ENCODE results near the gene RABGGTA. TPM values are rescaled to one million over a fixed set of nuclear protein-coding genes. Genes with fewer than 3 reads are reported as not detected.
A peak's percentile ranks its signal among the peaks of the same experiment; 100 is the strongest.

The RABGGTA gene
- total and polyA plus RNA-seq, 2 donors (not counting 1 experiment from before 2014, with no cell fraction given) = 70.1 to 159 TPM

DNA sequence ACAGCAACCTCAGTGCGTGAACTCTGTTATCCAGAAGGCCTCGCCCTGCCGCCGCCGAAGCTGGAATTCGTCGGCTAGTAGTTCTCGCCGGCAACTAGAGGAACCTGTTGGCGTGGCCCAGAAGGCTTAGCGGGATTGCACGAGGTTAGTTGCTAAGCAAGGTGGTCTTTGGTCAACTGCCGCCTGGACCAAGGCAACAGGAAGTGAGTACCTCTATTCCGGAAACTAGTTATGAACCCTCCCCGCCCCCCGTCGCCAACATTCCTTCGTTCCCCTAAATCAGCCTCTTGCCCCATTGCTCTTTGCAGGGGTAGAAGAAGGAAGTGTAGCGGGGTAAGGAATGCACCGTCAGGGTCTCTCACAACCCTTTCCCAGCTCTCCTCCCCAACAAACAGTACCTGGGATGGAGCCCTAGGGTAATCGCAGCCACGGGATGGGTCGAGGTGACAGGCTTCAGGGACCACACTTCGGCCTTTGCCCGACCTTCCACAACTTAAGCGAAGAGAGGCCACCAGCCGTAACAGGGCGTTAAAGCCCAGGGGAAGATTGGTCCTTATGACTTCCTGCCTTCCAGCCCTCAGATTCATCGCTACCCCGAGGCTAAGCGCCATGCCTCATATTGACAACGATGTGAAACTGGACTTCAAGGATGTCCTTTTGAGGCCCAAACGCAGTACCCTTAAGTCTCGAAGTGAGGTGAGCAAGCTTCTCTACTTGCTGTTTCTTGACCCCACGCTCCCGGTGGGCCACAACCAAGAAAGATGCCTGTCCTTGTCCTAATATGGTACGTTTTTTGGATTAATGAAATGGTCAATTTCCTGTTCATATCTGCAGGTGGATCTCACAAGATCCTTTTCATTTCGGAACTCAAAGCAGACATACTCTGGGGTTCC, 38.5 kb downstream of the RABGGTA start, which contains the start of gene GMPR2:
Gene GMPR2 (plus strand): TSS at position 285 of the 893 bp plus-strand sequence. CDS start 325 bp downstream, at position 610.
- Histone ChIP-seq H3K79me2 (ENCODE audit: control insufficient read depth, insufficient read depth, low read length) (peaks cover 65% of the 10 kb centered on the region), H3K27ac (ENCODE audit: low read length in 2 of 2) (peak within 1 kb of the TSS; percentile 36 to 67), H3K4me2 (replicated peaks; ENCODE audit: low read depth, low read length, poor library complexity, severe bottlenecking) (peak within 1 kb of the TSS; percentile 83), H3K4me3 (ENCODE audit: control extremely low read depth in 1 of 5, extremely low read depth in 1 of 5, insufficient read depth in 1 of 5, low read depth in 2 of 5, low read length in 4 of 5) (peak within 1 kb of the TSS; percentile 75 to 100 (median 97)), H3K9me3 (ENCODE audit: control extremely low read depth in 1 of 3, control insufficient read depth in 2 of 3, insufficient read depth in 1 of 3, low read length in 2 of 3) (no peaks in the 10 kb centered on the region), H3K9ac (ENCODE audit: low read length) (peak within 1 kb of the TSS; percentile 91), H3K36me3 (replicated peaks in 1 of 2; ENCODE audit: control extremely low read depth in 1 of 2, control insufficient read depth in 1 of 2, extremely low read depth in 1 of 2, insufficient read depth in 2 of 2, low read length in 1 of 2) (peaks cover 0 to 32% of the 10 kb centered on the region in 2 experiments), H3K27me3 (replicated peaks in 1 of 4; ENCODE audit: control extremely low read depth in 1 of 4, control insufficient read depth in 3 of 4, insufficient read depth in 4 of 4, low read length in 3 of 4) (no peaks in the 10 kb centered on the region), H2AFZ (ENCODE audit: insufficient read depth, low read depth, low read length, poor library complexity, severe bottlenecking) (peak within 1 kb of the TSS; percentile 90), H4K20me1 (ENCODE audit: control insufficient read depth, insufficient read depth, low read length, poor library complexity, severe bottlenecking) (peaks cover 18% of the 10 kb centered on the region), H3K4me1 (ENCODE audit: control insufficient read depth in 2 of 2, insufficient read depth in 2 of 2, low read length in 2 of 2) (peaks cover 18 to 24% of the 10 kb centered on the region in 2 donors)
- WGBS (ENCODE audit: insufficient coverage) = 5% methylated on average over 24 of the region's 38 CpGs
- Mint-ChIP-seq H3K4me3 (peak within 1 kb of the TSS; percentile 96), H3K9me3 (ENCODE audit: insufficient read depth) (no peaks in the 10 kb centered on the region), H3K27ac (peak within 1 kb of the TSS; percentile 95), H3K4me1 (peaks cover 57% of the 10 kb centered on the region), H3K27me3 (no peaks in the 10 kb centered on the region)
- ATAC-seq (ENCODE audit: low read depth) (peak; percentile 61), DNase-seq (no peak)
- intact Hi-C loops (cut with micrococcal nuclease) = loop anchor here (1.0 to 5.0 kb wide), 10 partner anchors 9 to 209 kb away; partner anchors contain the start of genes CHMP4A, DCAF11, DHRS1 and IPO4
- no peak for TF ChIP-seq EZH2 (IDR thresholded peaks at IDR 0.05; ENCODE audit: borderline replicate concordance, insufficient read depth, low read depth, low read length, poor library complexity, severe bottlenecking)
- CTCF ChIA-PET = interaction anchor here (0.7 to 2.3 kb wide), 3 partner anchors 10 to 924 kb away, joined by 3 to 19 read pairs (median 5); partner anchors contain the start of genes MDP1 and TINF2
- POLR2A ChIA-PET = interaction anchor here (0.9 to 3.5 kb wide), 4 partner anchors 10 to 52 kb away, joined by 3 to 13 read pairs (median 10); partner anchors contain the start of genes CHMP4A, MDP1 and TINF2

DNA sequence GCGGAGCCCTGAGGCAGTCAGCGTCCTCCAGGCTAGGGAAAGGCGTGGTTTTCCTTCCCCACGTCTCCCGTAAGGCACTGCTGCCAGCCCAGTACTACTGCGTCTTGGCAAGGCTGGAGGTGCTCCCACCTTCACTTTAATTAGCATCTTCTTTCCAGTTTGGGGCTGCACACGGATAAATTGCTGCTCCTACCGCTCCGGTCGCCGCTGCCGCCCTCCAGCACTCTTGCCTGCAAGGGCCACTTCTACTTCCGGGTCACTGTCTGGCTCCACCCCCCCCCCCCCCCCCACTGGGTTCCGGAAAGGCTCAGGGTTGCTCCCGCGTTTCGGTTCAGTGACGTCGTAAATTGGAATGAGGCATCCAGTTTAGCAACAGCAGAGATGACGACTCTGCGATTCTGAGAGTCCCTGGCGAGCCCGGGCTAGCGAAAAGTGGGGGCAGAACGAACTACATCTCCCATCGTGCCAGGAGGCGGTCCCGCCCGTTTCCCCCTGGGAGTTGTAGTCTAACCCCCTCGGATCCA, 39.2 kb downstream of the RABGGTA start, which contains the start of gene NEDD8:
Gene NEDD8 (minus strand): TSS at position 247 of the 524 bp plus-strand sequence. CDS start 100 bp downstream, at position 147.
- H3K4me3 Mint-ChIP-seq = peak within 1 kb of the TSS; percentile 96
- Histone ChIP-seq H3K9me3 (ENCODE audit: control extremely low read depth in 1 of 3, control insufficient read depth in 2 of 3, insufficient read depth in 1 of 3, low read length in 2 of 3) (no peaks in the 10 kb centered on the region), H3K4me1 (ENCODE audit: control insufficient read depth in 2 of 2, insufficient read depth in 2 of 2, low read length in 2 of 2) (peaks cover 18 to 24% of the 10 kb centered on the region in 2 donors), H3K27me3 (replicated peaks in 1 of 4; ENCODE audit: control extremely low read depth in 1 of 4, control insufficient read depth in 3 of 4, insufficient read depth in 4 of 4, low read length in 3 of 4) (no peaks in the 10 kb centered on the region), H4K20me1 (ENCODE audit: control insufficient read depth, insufficient read depth, low read length, poor library complexity, severe bottlenecking) (peaks cover 13% of the 10 kb centered on the region), H3K4me3 (ENCODE audit: control extremely low read depth in 1 of 5, extremely low read depth in 1 of 5, insufficient read depth in 1 of 5, low read depth in 2 of 5, low read length in 4 of 5) (peak within 1 kb of the TSS; percentile 75 to 100 (median 97)), H3K36me3 (replicated peaks in 1 of 2; ENCODE audit: control extremely low read depth in 1 of 2, control insufficient read depth in 1 of 2, extremely low read depth in 1 of 2, insufficient read depth in 2 of 2, low read length in 1 of 2) (peaks cover 0 to 31% of the 10 kb centered on the region in 2 experiments), H3K27ac (ENCODE audit: low read length in 2 of 2) (peak within 1 kb of the TSS; percentile 36 to 67), H3K4me2 (replicated peaks; ENCODE audit: low read depth, low read length, poor library complexity, severe bottlenecking) (peak within 1 kb of the TSS; percentile 83), H2AFZ (ENCODE audit: insufficient read depth, low read depth, low read length, poor library complexity, severe bottlenecking) (peak within 1 kb of the TSS; percentile 90), H3K79me2 (ENCODE audit: control insufficient read depth, insufficient read depth, low read length) (peaks cover 71% of the 10 kb centered on the region), H3K9ac (ENCODE audit: low read length) (peak within 1 kb of the TSS; percentile 91)
- H3K4me1 Mint-ChIP-seq = peaks cover 55% of the 10 kb centered on the region
- peak within 1 kb of the TSS; percentile 95 for H3K27ac Mint-ChIP-seq
- ChIA-PET POLR2A (interaction anchor here (0.9 to 3.5 kb wide), 4 partner anchors 10 to 52 kb away, joined by 3 to 13 read pairs (median 10); partner anchors contain the start of genes CHMP4A, MDP1 and TINF2), CTCF (interaction anchor here (1.6 to 2.3 kb wide), 2 partner anchors 11 to 16 kb away, joined by 5 to 19 read pairs; partner anchors contain the start of genes MDP1 and TINF2)
- intact Hi-C loops (cut with micrococcal nuclease) = loop anchor here (1.0 to 5.0 kb wide), 10 partner anchors 10 to 210 kb away; partner anchors contain the start of genes CHMP4A, DCAF11, DHRS1 and IPO4
- H3K27me3 Mint-ChIP-seq = no peaks in the 10 kb centered on the region
- ATAC-seq (ENCODE audit: low read depth) = peak; percentile 86
- WGBS (ENCODE audit: insufficient coverage) = under 1% methylated on average over 28 of the region's 30 CpGs
- peak; percentile 95 for DNase-seq
- H3K9me3 Mint-ChIP-seq (ENCODE audit: insufficient read depth) = no peaks in the 10 kb centered on the region
- TF ChIP-seq EZH2 (IDR thresholded peaks at IDR 0.05; ENCODE audit: borderline replicate concordance, insufficient read depth, low read depth, low read length, poor library complexity, severe bottlenecking) (no peak), CTCF (IDR thresholded peaks at IDR 0.05) (no peak)
